Middle frontal gyrus (tissue), 1 donor: Measurements from ENCODE around the gene FTH1.
"Not testable (repeated sequence)": the region's sequence is repeated elsewhere in the genome, so short reads cannot be mapped to it uniquely, and the experiment has no call there.

ENCODE experiments used
- DNase-seq: peaks from one replicate; pipeline ENCODE4 v3.0.0-alpha.2; 2015; ENCODE audit warnings: low spot score; ENCODE audit errors: extremely low spot score

The FTH1 gene

DNA sequence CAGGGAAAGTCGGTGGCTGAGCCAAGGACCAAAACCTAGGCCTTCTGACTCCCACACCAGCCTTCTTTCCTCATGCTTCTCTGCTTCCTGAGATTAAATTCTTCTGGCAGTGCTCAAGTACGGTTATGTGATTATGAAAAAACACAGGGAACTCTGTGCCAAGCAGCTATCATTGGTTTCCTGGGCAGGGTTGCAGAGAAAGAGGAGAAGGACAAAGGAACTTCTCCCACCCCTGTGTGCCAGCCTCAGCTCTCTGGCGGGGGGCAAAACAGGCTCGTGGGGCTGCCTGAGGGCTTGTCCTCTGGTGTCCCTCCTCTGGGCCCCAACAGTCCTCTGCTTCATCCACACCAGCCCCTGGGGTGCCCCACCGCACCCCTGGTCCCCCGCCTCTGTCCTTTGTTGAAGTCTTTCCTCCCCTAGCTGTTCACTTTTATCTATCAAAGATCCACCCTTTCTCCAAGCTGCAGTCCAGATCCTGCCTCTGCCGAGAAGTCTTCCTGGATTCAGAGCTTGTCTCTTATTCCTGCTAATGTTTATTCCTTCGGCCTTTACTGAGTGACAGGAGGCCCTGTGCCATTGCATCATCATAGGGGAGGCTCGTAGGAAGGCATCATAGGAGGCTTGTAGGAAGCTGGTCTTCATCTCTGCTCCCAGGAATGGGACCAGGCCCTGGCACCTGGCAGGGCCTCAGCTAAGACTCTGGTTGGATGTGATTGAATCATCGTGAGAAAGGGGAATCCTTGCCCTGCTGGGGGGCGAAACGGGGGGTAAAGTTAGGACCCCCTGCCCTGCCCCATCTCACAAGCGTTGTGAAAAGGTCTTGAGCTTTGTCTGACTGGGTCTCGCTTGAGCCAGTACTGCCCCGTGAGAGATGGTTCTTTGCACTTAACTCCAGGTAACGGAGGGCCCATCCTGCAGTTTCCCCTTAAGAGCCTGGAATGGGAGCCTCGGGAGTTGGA lies 11.5 kb upstream of the FTH1 start:
- DNase-seq, result no peak

- no peak for DNase-seq
Measured at GRCh38 chr11:61976813-61977475, 9.5 kb upstream of the FTH1 start.

DNA sequence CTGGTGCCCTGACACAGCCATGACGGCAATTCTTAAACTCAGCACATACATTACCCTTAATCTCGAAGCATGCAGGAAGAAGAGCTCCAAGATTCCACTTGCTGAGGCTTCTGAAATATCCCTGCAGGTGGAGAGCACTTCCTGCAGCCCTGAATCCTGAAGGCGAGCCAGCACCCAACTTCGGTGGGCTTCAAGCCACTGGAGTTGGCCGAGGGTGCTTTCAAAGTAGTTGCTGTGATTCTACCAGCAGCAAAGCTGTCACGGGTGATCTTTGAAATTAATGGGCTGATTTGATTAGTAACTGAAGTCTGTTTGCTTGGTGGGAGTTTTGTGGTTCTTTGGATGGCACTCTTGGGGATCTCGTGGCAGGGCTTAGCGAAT lies 9.0 kb upstream of the FTH1 start:
- DNase-seq, result no peak

DNA sequence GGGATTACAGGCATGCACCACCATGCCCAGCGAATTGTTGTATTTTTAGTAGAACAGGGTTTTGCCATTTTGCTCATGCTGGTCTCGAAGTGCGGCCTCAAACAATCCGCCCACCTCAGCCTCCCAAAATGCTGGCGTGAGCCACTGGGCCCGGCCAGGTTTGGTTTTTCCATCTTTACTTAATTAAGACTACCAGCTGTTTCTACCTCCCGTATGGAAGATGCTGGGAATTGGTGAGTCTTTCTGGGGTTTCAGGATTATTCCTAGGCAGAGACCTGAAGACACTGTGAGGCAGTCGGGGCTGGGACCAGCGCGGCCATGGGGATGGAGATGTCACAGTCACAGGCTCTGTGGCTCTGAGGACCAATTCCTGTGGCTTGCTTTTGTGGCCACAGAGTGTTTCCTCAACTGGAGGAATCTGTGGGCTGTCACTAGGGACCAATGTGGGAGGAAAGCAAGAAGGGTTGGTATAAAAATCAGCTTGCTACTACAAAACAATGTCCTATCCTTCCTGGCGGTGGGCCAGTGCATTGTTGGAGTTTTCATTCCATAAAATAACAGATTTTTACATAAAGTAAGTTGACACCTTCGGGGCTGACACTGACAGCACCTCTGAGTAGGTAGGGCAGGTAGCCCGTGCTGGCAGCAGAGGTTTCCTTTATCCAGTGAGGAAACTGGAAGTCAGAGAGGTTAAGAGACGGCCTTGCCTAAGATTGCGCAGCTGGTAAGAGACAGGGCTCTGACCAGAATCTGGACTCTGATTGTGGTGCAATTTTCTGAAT lies 8.4 kb upstream of the FTH1 start:
- no peak for DNase-seq

DNA sequence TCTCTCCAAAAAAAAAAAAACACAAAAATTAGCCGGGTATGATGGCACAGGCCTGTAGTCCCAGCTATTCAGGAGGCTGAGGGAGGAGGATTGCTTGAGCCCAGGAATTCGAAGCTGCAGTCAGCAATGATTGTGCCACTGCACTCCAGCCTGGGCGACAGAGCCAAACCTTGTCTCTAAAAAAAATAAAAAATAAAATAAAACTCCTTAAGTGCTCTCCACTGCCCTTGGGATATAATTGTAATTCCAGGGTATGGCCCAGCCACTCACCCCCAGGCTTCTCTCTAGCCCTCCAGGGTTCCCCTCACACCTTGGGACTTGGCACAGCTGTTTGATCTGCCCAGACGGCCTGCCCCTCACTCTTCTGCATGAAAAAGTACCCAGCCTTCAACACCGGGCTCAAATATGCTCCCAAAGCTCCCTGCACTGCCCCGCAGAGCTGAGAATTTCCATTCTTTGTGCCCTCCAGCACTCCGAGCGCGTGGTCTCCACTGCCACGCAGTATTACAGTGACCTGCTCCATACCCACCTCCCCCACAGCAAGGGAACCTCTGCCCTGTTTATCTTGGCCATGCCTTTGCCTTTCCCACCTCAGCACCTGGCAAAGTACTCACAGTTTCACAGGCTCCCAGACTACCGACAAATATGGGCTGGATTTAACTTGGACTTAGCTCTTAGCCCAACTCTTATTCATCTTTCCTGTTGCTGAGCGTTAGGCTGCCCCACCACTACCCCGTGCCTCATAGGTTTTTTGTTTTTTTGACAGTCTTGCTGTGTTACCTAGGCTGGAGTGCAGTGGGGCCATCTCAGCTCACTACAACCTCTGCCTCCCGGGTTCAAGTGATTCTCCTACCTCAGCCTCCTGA lies 7.6 kb upstream of the FTH1 start:
- no peak for DNase-seq

- no peak for DNase-seq
Measured at GRCh38 chr11:61973476-61974162, 6.2 kb upstream of the FTH1 start.

DNA sequence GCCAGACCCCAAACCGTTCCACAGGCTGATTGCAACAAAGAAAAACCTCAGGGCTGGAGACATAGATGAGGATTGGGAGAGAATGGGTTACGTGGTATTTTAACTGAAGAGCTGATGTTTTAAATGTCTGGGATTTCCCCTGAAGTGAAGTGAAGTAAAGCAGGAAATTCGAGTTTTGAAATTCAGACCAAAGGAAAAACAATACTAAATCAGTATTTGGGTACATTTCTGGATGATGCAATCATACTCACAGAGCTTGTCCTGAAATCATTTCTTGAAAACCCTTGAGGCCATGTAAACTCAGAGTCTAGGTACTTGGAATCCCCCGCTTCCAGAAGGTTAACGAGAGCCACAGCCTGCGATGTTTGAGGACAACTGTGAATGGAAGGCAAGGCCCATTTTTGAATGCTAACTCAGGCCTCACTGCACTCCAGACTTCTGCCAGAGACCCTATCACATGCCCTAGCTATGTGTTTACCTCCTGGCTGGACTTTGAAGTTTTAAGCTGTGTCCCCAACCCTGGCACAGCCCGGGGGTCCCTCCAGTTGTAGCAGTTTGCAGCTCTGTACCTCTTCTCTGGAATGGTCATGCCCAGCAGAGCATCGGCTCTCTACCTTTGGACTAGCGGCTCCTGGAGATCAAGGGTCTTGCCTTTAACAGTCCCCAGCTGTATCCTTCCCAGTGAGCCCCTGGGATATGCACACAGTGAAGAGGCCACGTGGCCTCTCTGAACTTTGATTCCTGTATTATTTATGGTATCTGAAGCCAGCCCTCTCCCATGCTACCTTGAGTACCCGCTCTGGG lies 5.4 kb upstream of the FTH1 start:
- no peak for DNase-seq

DNA sequence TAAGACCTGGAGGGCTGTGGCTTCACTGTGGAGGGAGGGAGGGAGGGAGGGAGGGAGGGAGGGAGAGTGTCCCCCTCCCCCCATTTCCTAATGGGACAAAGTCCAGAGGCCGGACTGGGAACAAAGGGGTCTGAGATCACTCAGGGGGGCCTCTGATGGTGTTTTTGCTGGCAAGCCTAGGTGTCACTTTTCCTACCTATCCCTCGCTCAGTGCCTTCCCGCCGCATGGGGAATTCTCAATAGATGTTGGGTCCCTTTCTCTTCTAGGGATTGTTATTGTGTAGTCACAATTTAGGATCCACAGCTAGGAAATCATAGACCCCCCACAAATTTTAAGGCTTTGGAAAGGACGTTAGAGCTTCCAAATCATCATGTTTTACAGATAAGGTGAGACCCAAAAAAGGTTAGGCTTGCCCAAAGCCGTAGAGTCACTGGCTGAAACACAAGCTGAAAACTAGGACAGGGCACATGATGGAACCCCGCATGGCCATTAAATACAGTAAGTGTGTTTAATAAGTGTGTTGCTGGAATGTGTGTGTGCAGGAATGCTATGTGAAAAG lies 4.8 kb upstream of the FTH1 start:
- no peak for DNase-seq

DNA sequence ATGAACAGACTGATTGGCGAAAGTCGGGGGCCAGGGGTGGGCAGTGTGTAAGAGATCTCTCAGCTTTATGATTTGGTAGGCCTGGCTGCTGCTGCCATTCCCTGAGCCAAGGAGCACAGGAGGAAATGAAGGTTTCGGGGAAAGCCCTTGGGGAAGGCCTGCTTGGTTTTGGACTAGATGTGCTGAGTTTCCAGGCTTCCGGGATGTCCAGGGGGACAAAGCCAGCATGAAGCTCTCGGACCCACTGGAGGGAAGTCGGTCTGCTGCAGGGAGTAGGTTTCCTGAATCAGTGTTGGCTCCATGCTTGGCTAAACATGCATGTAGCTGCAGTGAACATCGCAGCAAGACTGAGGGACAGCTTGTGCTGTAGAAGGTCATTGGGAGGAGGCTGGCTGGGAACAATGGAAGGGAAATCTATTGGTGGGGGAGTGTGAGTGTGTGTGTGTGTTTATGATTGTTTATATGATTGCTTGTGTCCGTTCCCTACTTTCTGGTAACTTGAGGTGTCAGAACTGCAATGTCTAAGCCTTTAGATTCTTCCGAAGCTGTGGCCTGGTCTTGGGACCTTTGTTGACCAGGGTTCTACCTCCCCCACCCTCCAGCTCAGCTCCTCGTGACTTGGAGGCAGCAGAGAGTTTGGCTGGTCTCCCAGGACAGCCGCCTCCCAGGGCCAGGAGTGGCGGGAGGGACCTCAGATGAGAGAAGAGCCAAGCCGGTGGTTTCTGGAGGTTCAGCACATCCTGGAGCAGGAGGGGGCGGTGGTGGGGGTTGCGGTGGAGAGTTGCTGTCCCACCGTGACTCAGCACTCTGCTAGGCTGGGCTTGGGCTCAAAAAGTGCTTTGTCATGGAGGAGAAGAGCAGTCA lies 4.0 kb upstream of the FTH1 start:
- DNase-seq, result peak; percentile 89

DNA sequence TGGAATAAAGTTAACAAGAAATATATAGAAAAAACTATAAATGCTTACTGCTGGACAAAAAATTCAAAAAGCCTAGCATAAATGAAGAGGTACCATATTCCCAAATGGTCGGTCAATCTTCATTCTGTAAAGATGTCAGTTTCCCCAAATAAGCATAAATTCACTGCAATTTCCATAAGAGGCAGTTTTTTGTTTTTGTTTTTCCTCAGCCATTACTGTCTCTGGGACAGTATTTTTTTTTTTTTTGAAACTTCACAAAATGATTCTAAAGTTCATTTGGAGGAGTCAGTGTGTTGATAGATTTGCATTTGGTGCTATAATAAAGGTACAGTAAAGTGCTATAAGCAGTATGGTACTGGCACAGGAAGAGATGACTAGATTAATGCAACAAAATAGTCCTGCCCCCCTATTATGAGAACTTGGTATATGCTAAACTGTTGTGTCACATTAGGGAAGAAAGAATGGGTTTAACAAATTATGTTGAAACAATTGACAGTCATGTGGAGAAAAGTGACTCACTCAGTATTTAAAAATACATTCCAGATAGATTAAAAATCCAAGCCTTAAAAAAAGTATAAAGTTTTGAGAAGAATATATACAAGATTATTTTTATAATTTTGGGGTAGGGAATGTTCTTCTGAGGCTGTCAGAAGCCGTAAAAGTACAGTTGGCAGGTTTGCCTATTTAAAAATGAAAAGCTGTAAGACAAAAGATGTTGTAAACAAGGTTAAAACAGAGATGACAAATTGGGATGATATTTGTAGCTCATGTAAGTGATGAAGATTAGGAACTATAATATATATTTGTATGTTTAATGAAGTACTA lies 2.6 kb upstream of the FTH1 start:
- no peak for DNase-seq

DNA sequence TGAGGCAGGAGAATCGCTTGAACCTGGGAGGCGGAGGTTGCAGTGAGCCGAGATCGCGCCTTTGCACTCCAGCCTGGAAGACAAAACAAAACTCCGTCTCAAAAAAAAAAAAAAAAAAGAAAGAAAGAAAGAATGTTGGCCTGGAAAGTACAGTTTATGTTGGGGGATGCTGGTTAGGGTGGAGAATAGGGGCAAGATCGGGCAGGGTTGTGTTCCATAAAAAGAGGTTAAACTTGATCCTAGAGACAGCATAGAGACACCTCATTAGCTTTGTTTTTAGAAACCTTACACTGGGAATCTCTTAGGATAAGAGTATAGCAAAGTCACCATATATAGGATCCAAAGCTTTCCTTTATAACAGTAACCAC lies 1.9 kb upstream of the FTH1 start:
- DNase-seq, result no peak

- DNase-seq, result no peak
Measured at GRCh38 chr11:61968758-61969390, 1.4 kb upstream of the FTH1 start.

- DNase-seq, result no peak
Measured at GRCh38 chr11:61967924-61968757, 707 bp upstream of the FTH1 start.

DNA sequence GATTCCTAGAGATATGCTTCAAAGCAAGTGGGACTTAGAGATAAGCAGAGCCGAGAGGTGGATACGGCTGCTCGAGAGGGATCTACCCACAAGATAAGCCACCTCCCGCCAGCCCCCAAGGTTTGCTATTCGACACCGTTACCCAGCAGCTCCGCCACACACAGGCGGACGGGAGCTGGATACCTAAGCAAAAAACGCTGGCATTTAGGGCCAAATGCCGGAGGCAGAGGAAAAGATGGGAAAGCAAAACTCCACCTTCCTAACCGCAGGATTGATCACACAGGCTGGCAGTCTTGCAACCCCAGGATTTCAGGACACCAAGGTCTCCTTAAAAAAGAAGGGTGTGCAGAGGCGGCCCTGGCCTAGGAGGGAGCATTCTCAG lies 709 bp downstream of the FTH1 start:
- no peak for DNase-seq

DNA sequence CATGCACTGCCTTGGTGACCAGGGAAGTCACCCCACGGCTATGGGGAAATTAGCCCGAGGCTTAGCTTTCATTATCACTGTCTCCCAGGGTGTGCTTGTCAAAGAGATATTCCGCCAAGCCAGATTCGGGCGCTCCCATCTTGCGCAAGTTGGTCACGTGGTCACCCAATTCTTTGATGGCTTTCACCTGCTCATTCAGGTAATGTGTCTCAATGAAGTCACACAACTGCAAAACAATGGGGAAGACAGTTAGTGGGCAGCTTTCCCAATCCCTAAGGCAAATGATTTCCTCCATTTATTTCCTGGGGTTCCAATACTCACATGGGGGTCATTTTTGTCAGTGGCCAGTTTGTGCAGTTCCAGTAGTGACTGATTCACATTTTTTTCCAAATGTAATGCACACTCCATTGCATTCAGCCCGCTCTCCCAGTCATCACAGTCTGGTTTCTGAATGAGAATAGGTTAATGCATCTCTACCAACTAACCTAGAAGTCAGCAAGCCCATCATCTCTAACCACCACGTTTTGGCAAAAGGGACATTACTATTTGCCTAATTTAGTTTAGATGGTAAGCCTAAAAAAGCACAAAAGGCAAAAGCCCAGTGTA lies 2.7 kb downstream of the FTH1 start:
- not testable (repeated sequence) for DNase-seq
